ENCODE results near the gene TUBA3D.
"Not testable (repeated sequence)": the region's sequence is repeated elsewhere in the genome, so short reads cannot be mapped to it uniquely, and the experiment has no call there.

TUBA3D gene

GRCh38 chr2:131514408-131515166, 38.7 kb downstream of the TUBA3D start:
- DNase-seq (ENCODE audit: low read depth), result not testable (repeated sequence)

- DNase-seq (ENCODE audit: low read depth), result not testable (repeated sequence)
Observed at GRCh38 chr2:131515235-131515634, 39.3 kb downstream of the TUBA3D start.

- no peak for DNase-seq (ENCODE audit: low read depth)
Observed at GRCh38 chr2:131516011-131516410, 40.1 kb downstream of the TUBA3D start.

- not testable (repeated sequence) for DNase-seq (ENCODE audit: low read depth)
Observed at GRCh38 chr2:131516621-131517020, 40.7 kb downstream of the TUBA3D start.

GRCh38 chr2:131517106-131517831, 41.4 kb downstream of the TUBA3D start:
- no peak for DNase-seq (ENCODE audit: low read depth)

- not testable (repeated sequence) for DNase-seq (ENCODE audit: low read depth)
Observed at GRCh38 chr2:131517856-131518255, 41.9 kb downstream of the TUBA3D start.

GRCh38 chr2:131518531-131518930, 42.6 kb downstream of the TUBA3D start:
- DNase-seq (ENCODE audit: low read depth), result not testable (repeated sequence)

GRCh38 chr2:131519466-131519865, 43.5 kb downstream of the TUBA3D start:
- DNase-seq (ENCODE audit: low read depth), result no peak

- not testable (repeated sequence) for DNase-seq (ENCODE audit: low read depth)
Observed at GRCh38 chr2:131519871-131520470, 44.1 kb downstream of the TUBA3D start.

- no peak for DNase-seq (ENCODE audit: low read depth)
Observed at GRCh38 chr2:131520526-131520925, 44.6 kb downstream of the TUBA3D start.

GRCh38 chr2:131521524-131521923, 45.6 kb downstream of the TUBA3D start:
- not testable (repeated sequence) for DNase-seq (ENCODE audit: low read depth)

- DNase-seq (ENCODE audit: low read depth), result no peak
Observed at GRCh38 chr2:131521961-131522781, 46.3 kb downstream of the TUBA3D start.

GRCh38 chr2:131525256-131525655, 49.3 kb downstream of the TUBA3D start:
- DNase-seq (ENCODE audit: low read depth), result not testable (repeated sequence)

GRCh38 chr2:131527131-131528001, 51.4 kb downstream of the TUBA3D start, which contains the start of gene CCDC74A:
Gene CCDC74A (plus strand): TSS chr2:131527888. CDS start chr2:131527971, 83 bp downstream.
- peak; percentile 71 for DNase-seq (ENCODE audit: low read depth)

GRCh38 chr2:131528981-131529863, 53.3 kb downstream of the TUBA3D start:
- not testable (repeated sequence) for DNase-seq (ENCODE audit: low read depth)

GRCh38 chr2:131529864-131530445, 54.0 kb downstream of the TUBA3D start:
- not testable (repeated sequence) for DNase-seq (ENCODE audit: low read depth)

- DNase-seq (ENCODE audit: low read depth), result not testable (repeated sequence)
Observed at GRCh38 chr2:131530626-131531344, 54.9 kb downstream of the TUBA3D start.

- not testable (repeated sequence) for DNase-seq (ENCODE audit: low read depth)
Observed at GRCh38 chr2:131531547-131532185, 55.7 kb downstream of the TUBA3D start.
